Astrocyte (in vitro differentiated cells and primary cell): ENCODE results near the gene HOXA5.

ENCODE experiments used
- EZH2 ChIP-seq: IDR thresholded peaks from 2 replicates; pipeline ENCODE4 v1.6.1; 2012; ENCODE audit warnings: mild to moderate bottlenecking, low read length, inconsistent platforms; ENCODE audit not compliant: insufficient read depth
- TF ChIP-seq, protein P1 (sequence below): IDR thresholded peaks from 2 replicates; pipeline ENCODE4 v1.5.1; 2011; ENCODE audit warnings: low read depth, mild to moderate bottlenecking, inconsistent platforms, low read length, moderate library complexity; ENCODE audit not compliant: insufficient read depth

DNA sequence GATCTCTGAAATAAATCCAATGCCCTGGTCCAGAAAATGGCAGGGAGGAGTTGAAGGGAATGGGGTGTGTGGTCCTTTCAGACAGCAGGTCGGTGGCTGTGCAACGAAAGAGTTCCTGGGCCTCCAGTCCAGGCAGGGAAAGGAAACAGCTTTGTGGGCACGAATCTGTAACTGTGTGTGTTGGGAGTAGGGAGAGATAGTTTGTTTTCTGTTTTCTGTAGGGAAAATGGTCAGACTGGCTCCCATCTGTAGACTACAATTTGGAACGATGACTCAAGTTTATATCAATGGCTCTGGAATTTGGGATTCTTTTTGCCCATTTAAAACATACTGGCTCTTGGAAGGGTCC, 24.4 kb upstream of the HOXA5 start:
- TF ChIP-seq, protein P1, sequence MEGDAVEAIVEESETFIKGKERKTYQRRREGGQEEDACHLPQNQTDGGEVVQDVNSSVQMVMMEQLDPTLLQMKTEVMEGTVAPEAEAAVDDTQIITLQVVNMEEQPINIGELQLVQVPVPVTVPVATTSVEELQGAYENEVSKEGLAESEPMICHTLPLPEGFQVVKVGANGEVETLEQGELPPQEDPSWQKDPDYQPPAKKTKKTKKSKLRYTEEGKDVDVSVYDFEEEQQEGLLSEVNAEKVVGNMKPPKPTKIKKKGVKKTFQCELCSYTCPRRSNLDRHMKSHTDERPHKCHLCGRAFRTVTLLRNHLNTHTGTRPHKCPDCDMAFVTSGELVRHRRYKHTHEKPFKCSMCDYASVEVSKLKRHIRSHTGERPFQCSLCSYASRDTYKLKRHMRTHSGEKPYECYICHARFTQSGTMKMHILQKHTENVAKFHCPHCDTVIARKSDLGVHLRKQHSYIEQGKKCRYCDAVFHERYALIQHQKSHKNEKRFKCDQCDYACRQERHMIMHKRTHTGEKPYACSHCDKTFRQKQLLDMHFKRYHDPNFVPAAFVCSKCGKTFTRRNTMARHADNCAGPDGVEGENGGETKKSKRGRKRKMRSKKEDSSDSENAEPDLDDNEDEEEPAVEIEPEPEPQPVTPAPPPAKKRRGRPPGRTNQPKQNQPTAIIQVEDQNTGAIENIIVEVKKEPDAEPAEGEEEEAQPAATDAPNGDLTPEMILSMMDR: no peak
- TF ChIP-seq EZH2: no peak
